ENCODE results near the gene FAM83C. TPM values are rescaled to one million over a fixed set of nuclear protein-coding genes. Genes with fewer than 3 reads are reported as not detected.
A peak's percentile ranks its signal among the peaks of the same experiment; 100 is the strongest.

The FAM83C gene
- total RNA-seq, 2 experiments from 2014 or later: not detected

- Mint-ChIP-seq H3K4me1 (ENCODE audit: low read depth) (peaks cover 60% of the 10 kb centered on the region), H3K4me3 (no peak overlapping the region), H3K9me3 (no peaks in the 10 kb centered on the region), H3K27ac (no peak overlapping the region), H3K36me3 (peaks cover 9% of the 10 kb centered on the region), H3K27me3 (no peaks in the 10 kb centered on the region)
- CTCF ChIA-PET: interaction anchor here (0.6 to 8.0 kb wide), 42 partner anchors 9 to 582 kb away, joined by 3 to 151 read pairs (median 4); partner anchors contain the start of genes CEP250, EIF6, GDF5 and MMP24OS
- POLR2A ChIA-PET: interaction anchor here (0.5 to 1.5 kb wide), 6 partner anchors 19 to 832 kb away, joined by 3 to 5 read pairs (median 4); partner anchors contain the start of genes CEP250, EIF6 and MMP24OS
- intact Hi-C loops (cut with micrococcal nuclease): loop anchor here (1.0 to 5.0 kb wide), 5 partner anchors 19 to 358 kb away; partner anchors contain the start of genes CPNE1, EIF6 and RBM12
- DNase-seq: peak; percentile 92
These were observed 11.7 kb upstream of the FAM83C start for GRCh38 chr20:35303735-35304491.

GRCh38 chr20:35303382-35303734, 11.1 kb upstream of the FAM83C start:
- H3K4me3 Mint-ChIP-seq: no peak overlapping the region
- POLR2A ChIA-PET: interaction anchor here (0.5 to 1.5 kb wide), 5 partner anchors 19 to 833 kb away, joined by 3 to 4 read pairs (median 3); partner anchors contain the start of genes CEP250, EIF6 and MMP24OS

GRCh38 chr20:35302421-35303335, 10.5 kb upstream of the FAM83C start:
- CTCF ChIA-PET: interaction anchor here (0.7 to 8.0 kb wide), 21 partner anchors 8 to 299 kb away, joined by 3 to 151 read pairs (median 8); partner anchors contain the start of genes CEP250, EIF6, GDF5 and MMP24OS
- Mint-ChIP-seq H3K27ac (no peak overlapping the region), H3K36me3 (peaks cover 9% of the 10 kb centered on the region), H3K27me3 (no peaks in the 10 kb centered on the region), H3K4me3 (no peak overlapping the region), H3K4me1 (ENCODE audit: low read depth) (peaks cover 52% of the 10 kb centered on the region), H3K9me3 (no peaks in the 10 kb centered on the region)
- intact Hi-C loops (cut with micrococcal nuclease): loop anchor here (1.0 to 5.0 kb wide), 4 partner anchors 18 to 360 kb away; partner anchors contain the start of genes CPNE1, EIF6 and RBM12
- DNase-seq: no peak
- POLR2A ChIA-PET: interaction anchor here (0.5 to 1.1 kb wide), 4 partner anchors 28 to 834 kb away, joined by 3 read pairs; no protein-coding TSS in a partner anchor

More at GRCh38 chr20:35303382-35303734, 11.1 kb upstream of the FAM83C start:
- intact Hi-C loops (cut with micrococcal nuclease): loop anchor here (1.0 to 5.0 kb wide), 4 partner anchors 19 to 359 kb away; partner anchors contain the start of genes CPNE1, EIF6 and RBM12
- DNase-seq: no peak
- Mint-ChIP-seq H3K4me1 (ENCODE audit: low read depth) (peaks cover 57% of the 10 kb centered on the region), H3K27me3 (no peaks in the 10 kb centered on the region), H3K36me3 (peaks cover 9% of the 10 kb centered on the region), H3K9me3 (no peaks in the 10 kb centered on the region), H3K27ac (no peak overlapping the region)
- CTCF ChIA-PET: interaction anchor here (0.6 to 8.0 kb wide), 34 partner anchors 8 to 582 kb away, joined by 3 to 151 read pairs (median 6); partner anchors contain the start of genes CEP250, EIF6, GDF5 and MMP24OS

GRCh38 chr20:35301426-35301825, 9.2 kb upstream of the FAM83C start:
- ChIA-PET POLR2A (interaction anchor here (1.1 kb wide), 1 partner anchor 146 kb away, joined by 3 read pairs; no protein-coding TSS in a partner anchor), CTCF (interaction anchor here (4.7 to 8.0 kb wide), 3 partner anchors 12 to 139 kb away, joined by 32 to 151 read pairs (median 47); partner anchors contain the start of gene GDF5)
- DNase-seq: no peak
- H3K9me3 Mint-ChIP-seq: no peaks in the 10 kb centered on the region
- no peaks in the 10 kb centered on the region for H3K27me3 Mint-ChIP-seq
- H3K4me3 Mint-ChIP-seq: no peak overlapping the region
- peaks cover 41% of the 10 kb centered on the region for H3K4me1 Mint-ChIP-seq (ENCODE audit: low read depth)
- intact Hi-C loops (cut with micrococcal nuclease): loop anchor here (5.0 kb wide), 1 partner anchor 361 kb away; the partner anchor contains the start of genes CPNE1 and RBM12
- H3K27ac Mint-ChIP-seq: no peak overlapping the region
- peaks cover 4% of the 10 kb centered on the region for H3K36me3 Mint-ChIP-seq

- POLR2A ChIA-PET: interaction anchor here (1.4 kb wide), 1 partner anchor 23 kb away, joined by 3 read pairs; no protein-coding TSS in a partner anchor
- intact Hi-C loops (cut with micrococcal nuclease): loop anchor here (5.0 kb wide), 1 partner anchor 362 kb away; the partner anchor contains the start of genes CPNE1 and RBM12
These were observed 8.4 kb upstream of the FAM83C start for GRCh38 chr20:35300469-35301262.

GRCh38 chr20:35299780-35300179, 7.6 kb upstream of the FAM83C start:
- H3K4me1 Mint-ChIP-seq (ENCODE audit: low read depth): peaks cover 24% of the 10 kb centered on the region

More at GRCh38 chr20:35300469-35301262, 8.4 kb upstream of the FAM83C start:
- Mint-ChIP-seq H3K9me3 (no peaks in the 10 kb centered on the region), H3K4me1 (ENCODE audit: low read depth) (peaks cover 33% of the 10 kb centered on the region), H3K4me3 (no peak overlapping the region), H3K27ac (no peak overlapping the region), H3K36me3 (no peaks in the 10 kb centered on the region), H3K27me3 (no peaks in the 10 kb centered on the region)
- no peak for DNase-seq
- CTCF ChIA-PET: interaction anchor here (1.9 to 8.0 kb wide), 3 partner anchors 29 to 140 kb away, joined by 7 to 151 read pairs (median 47); partner anchors contain the start of gene GDF5

GRCh38 chr20:35298264-35298663, 6.0 kb upstream of the FAM83C start:
- Mint-ChIP-seq H3K4me1 (ENCODE audit: low read depth) (peaks cover 9% of the 10 kb centered on the region), H3K27me3 (peaks cover 4% of the 10 kb centered on the region), H3K9me3 (no peaks in the 10 kb centered on the region), H3K27ac (no peak overlapping the region), H3K36me3 (no peaks in the 10 kb centered on the region), H3K4me3 (no peak overlapping the region)
- ChIA-PET POLR2A (no interaction called here), CTCF (interaction anchor here (1.0 to 1.3 kb wide), 2 partner anchors 9 to 141 kb away, joined by 3 read pairs; no protein-coding TSS in a partner anchor)
- DNase-seq: no peak
- intact Hi-C loops (cut with micrococcal nuclease): no loop called here

More at GRCh38 chr20:35299780-35300179, 7.6 kb upstream of the FAM83C start:
- no peaks in the 10 kb centered on the region for H3K9me3 Mint-ChIP-seq
- ChIA-PET POLR2A (interaction anchor here (1.4 kb wide), 1 partner anchor 22 kb away, joined by 3 read pairs; no protein-coding TSS in a partner anchor), CTCF (interaction anchor here (1.9 kb wide), 1 partner anchor 30 kb away, joined by 7 read pairs; no protein-coding TSS in a partner anchor)
- intact Hi-C loops (cut with micrococcal nuclease): loop anchor here (5.0 kb wide), 1 partner anchor 363 kb away; the partner anchor contains the start of genes CPNE1 and RBM12
- no peak overlapping the region for H3K4me3 Mint-ChIP-seq
- no peaks in the 10 kb centered on the region for H3K27me3 Mint-ChIP-seq
- no peak overlapping the region for H3K27ac Mint-ChIP-seq
- no peak for DNase-seq
- no peaks in the 10 kb centered on the region for H3K36me3 Mint-ChIP-seq

- Mint-ChIP-seq H3K9me3 (no peaks in the 10 kb centered on the region), H3K27me3 (peaks cover 4% of the 10 kb centered on the region), H3K4me1 (ENCODE audit: low read depth) (peaks cover 4% of the 10 kb centered on the region), H3K4me3 (no peak overlapping the region), H3K27ac (no peak overlapping the region), H3K36me3 (no peaks in the 10 kb centered on the region)
- ChIA-PET POLR2A (no interaction called here), CTCF (interaction anchor here (1.3 kb wide), 1 partner anchor 9 kb away, joined by 3 read pairs; no protein-coding TSS in a partner anchor)
- intact Hi-C loops (cut with micrococcal nuclease): no loop called here
- no peak for DNase-seq
These were observed 5.5 kb upstream of the FAM83C start for GRCh38 chr20:35297740-35298139.

GRCh38 chr20:35297155-35297554, 4.9 kb upstream of the FAM83C start:
- Mint-ChIP-seq H3K4me3 (no peak overlapping the region), H3K27me3 (peaks cover 4% of the 10 kb centered on the region), H3K36me3 (no peaks in the 10 kb centered on the region), H3K27ac (no peak overlapping the region), H3K4me1 (ENCODE audit: low read depth) (no peaks in the 10 kb centered on the region), H3K9me3 (no peaks in the 10 kb centered on the region)
- ChIA-PET POLR2A (no interaction called here), CTCF (no interaction called here)
- intact Hi-C loops (cut with micrococcal nuclease): no loop called here
- no peak for DNase-seq

GRCh38 chr20:35296101-35296554, 3.9 kb upstream of the FAM83C start:
- no peaks in the 10 kb centered on the region for H3K4me1 Mint-ChIP-seq (ENCODE audit: low read depth)
- POLR2A ChIA-PET: no interaction called here
- H3K27me3 Mint-ChIP-seq: peaks cover 4% of the 10 kb centered on the region
- no peak for DNase-seq
- intact Hi-C loops (cut with micrococcal nuclease): no loop called here
- no peak overlapping the region for H3K4me3 Mint-ChIP-seq
- no peaks in the 10 kb centered on the region for H3K9me3 Mint-ChIP-seq
- H3K36me3 Mint-ChIP-seq: no peaks in the 10 kb centered on the region
- CTCF ChIA-PET: no interaction called here
- no peak overlapping the region for H3K27ac Mint-ChIP-seq
